Measurements from ENCODE around the gene ITPKB.
"Not testable (repeated sequence)": the region's sequence is repeated elsewhere in the genome, so short reads cannot be mapped to it uniquely, and the experiment has no call there.

ITPKB gene

GRCh38 chr1:226625326-226625725 lies 113.8 kb downstream of the ITPKB start:
- no CpG with 5 or more reads among the region's 6 CpGs for WGBS (ENCODE audit: extremely low coverage, insufficient coverage, low lambda C conversion rate)
- no peak overlapping the region for H2AK5ac ChIP-seq (ENCODE audit: low read length)
- no peak overlapping the region for H2BK120ac ChIP-seq (ENCODE audit: low read depth, low read length)
- no peak overlapping the region for H3K56ac ChIP-seq (ENCODE audit: low read length)
- H4K5ac ChIP-seq (ENCODE audit: low read length), result no peak overlapping the region
- peaks cover 1% of the 10 kb centered on the region for H3K27me3 ChIP-seq (ENCODE audit: insufficient read depth, low read length, poor library complexity)
- no peak overlapping the region for H2BK15ac ChIP-seq (replicated peaks; ENCODE audit: low read depth)
- no peaks in the 10 kb centered on the region for H3K4me1 ChIP-seq (ENCODE audit: control insufficient read depth, low read depth, low read length)
- no peaks in the 10 kb centered on the region for H3K36me3 ChIP-seq (ENCODE audit: control insufficient read depth, insufficient read depth, low read length)
- no peak overlapping the region for H3K4me2 ChIP-seq (ENCODE audit: low read length)
- DNase-seq, result no peak
- H4K8ac ChIP-seq (ENCODE audit: low read depth, low read length), result no peak overlapping the region
- H3K9ac ChIP-seq (ENCODE audit: low read length), result no peak overlapping the region
- H3K18ac ChIP-seq (ENCODE audit: low read length), result no peak overlapping the region
- no peak overlapping the region for H3K4me3 ChIP-seq (ENCODE audit: low read length)
- no peak overlapping the region for H3K23ac ChIP-seq (ENCODE audit: low read length)
- H3K27ac ChIP-seq (ENCODE audit: low read depth, low read length), result no peak overlapping the region
- no peaks in the 10 kb centered on the region for H3K79me2 ChIP-seq (ENCODE audit: control insufficient read depth, insufficient read depth, low read length)
- no peaks in the 10 kb centered on the region for H3K79me1 ChIP-seq (ENCODE audit: low read length)
- no peak overlapping the region for H2BK5ac ChIP-seq (ENCODE audit: low read length)
- H3K4ac ChIP-seq (ENCODE audit: low read depth, low read length), result no peak overlapping the region

- Histone ChIP-seq H3K27me3 (ENCODE audit: insufficient read depth, low read length, poor library complexity) (peaks cover 1% of the 10 kb centered on the region), H3K4ac (ENCODE audit: low read depth, low read length) (no peak overlapping the region), H3K4me2 (ENCODE audit: low read length) (no peak overlapping the region), H4K8ac (ENCODE audit: low read depth, low read length) (no peak overlapping the region), H3K27ac (ENCODE audit: low read depth, low read length) (no peak overlapping the region), H2BK15ac (replicated peaks; ENCODE audit: low read depth) (no peak overlapping the region), H3K23ac (ENCODE audit: low read length) (no peak overlapping the region), H2BK120ac (ENCODE audit: low read depth, low read length) (no peak overlapping the region), H3K4me3 (ENCODE audit: low read length) (no peak overlapping the region), H3K18ac (ENCODE audit: low read length) (no peak overlapping the region), H3K36me3 (ENCODE audit: control insufficient read depth, insufficient read depth, low read length) (no peaks in the 10 kb centered on the region), H4K5ac (ENCODE audit: low read length) (no peak overlapping the region), H3K4me1 (ENCODE audit: control insufficient read depth, low read depth, low read length) (no peaks in the 10 kb centered on the region), H3K79me2 (ENCODE audit: control insufficient read depth, insufficient read depth, low read length) (no peaks in the 10 kb centered on the region), H3K79me1 (ENCODE audit: low read length) (no peaks in the 10 kb centered on the region), H3K9ac (ENCODE audit: low read length) (no peak overlapping the region), H2BK5ac (ENCODE audit: low read length) (no peak overlapping the region), H3K56ac (ENCODE audit: low read length) (no peak overlapping the region), H2AK5ac (ENCODE audit: low read length) (no peak overlapping the region)
- WGBS (ENCODE audit: extremely low coverage, insufficient coverage, low lambda C conversion rate), result no CpG with 5 or more reads among the region's 5 CpGs
- no peak for DNase-seq
These were observed 114.6 kb downstream of the ITPKB start for GRCh38 chr1:226624526-226624925.

GRCh38 chr1:226622012-226622411 lies 117.1 kb downstream of the ITPKB start:
- Histone ChIP-seq H3K27ac (ENCODE audit: low read depth, low read length) (no peak overlapping the region), H2AK5ac (ENCODE audit: low read length) (no peak overlapping the region), H2BK120ac (ENCODE audit: low read depth, low read length) (no peak overlapping the region), H3K56ac (ENCODE audit: low read length) (no peak overlapping the region), H4K5ac (ENCODE audit: low read length) (no peak overlapping the region), H2BK15ac (replicated peaks; ENCODE audit: low read depth) (no peak overlapping the region), H3K79me1 (ENCODE audit: low read length) (no peaks in the 10 kb centered on the region), H3K4me1 (ENCODE audit: control insufficient read depth, low read depth, low read length) (no peaks in the 10 kb centered on the region), H3K4ac (ENCODE audit: low read depth, low read length) (no peak overlapping the region), H3K27me3 (ENCODE audit: insufficient read depth, low read length, poor library complexity) (peaks cover 1% of the 10 kb centered on the region), H3K4me2 (ENCODE audit: low read length) (no peak overlapping the region), H2BK5ac (ENCODE audit: low read length) (no peak overlapping the region), H3K79me2 (ENCODE audit: control insufficient read depth, insufficient read depth, low read length) (no peaks in the 10 kb centered on the region), H3K23ac (ENCODE audit: low read length) (no peak overlapping the region), H3K36me3 (ENCODE audit: control insufficient read depth, insufficient read depth, low read length) (no peaks in the 10 kb centered on the region), H3K9ac (ENCODE audit: low read length) (no peak overlapping the region), H3K18ac (ENCODE audit: low read length) (no peak overlapping the region), H4K8ac (ENCODE audit: low read depth, low read length) (no peak overlapping the region), H3K4me3 (ENCODE audit: low read length) (no peak overlapping the region)
- no peak for DNase-seq

- H2BK120ac ChIP-seq (ENCODE audit: low read depth, low read length), result no peak overlapping the region
- H3K79me1 ChIP-seq (ENCODE audit: low read length), result no peaks in the 10 kb centered on the region
- no peaks in the 10 kb centered on the region for H3K36me3 ChIP-seq (ENCODE audit: control insufficient read depth, insufficient read depth, low read length)
- no peak overlapping the region for H3K9ac ChIP-seq (ENCODE audit: low read length)
- no peak overlapping the region for H2AK5ac ChIP-seq (ENCODE audit: low read length)
- no peak overlapping the region for H3K4me3 ChIP-seq (ENCODE audit: low read length)
- H3K4me1 ChIP-seq (ENCODE audit: control insufficient read depth, low read depth, low read length), result no peaks in the 10 kb centered on the region
- no peak overlapping the region for H3K18ac ChIP-seq (ENCODE audit: low read length)
- no peak overlapping the region for H3K56ac ChIP-seq (ENCODE audit: low read length)
- DNase-seq, result no peak
- no peak overlapping the region for H4K8ac ChIP-seq (ENCODE audit: low read depth, low read length)
- H2BK5ac ChIP-seq (ENCODE audit: low read length), result no peak overlapping the region
- H4K5ac ChIP-seq (ENCODE audit: low read length), result no peak overlapping the region
- no peaks in the 10 kb centered on the region for H3K79me2 ChIP-seq (ENCODE audit: control insufficient read depth, insufficient read depth, low read length)
- H3K27me3 ChIP-seq (ENCODE audit: insufficient read depth, low read length, poor library complexity), result no peaks in the 10 kb centered on the region
- no peak overlapping the region for H3K23ac ChIP-seq (ENCODE audit: low read length)
- H3K4ac ChIP-seq (ENCODE audit: low read depth, low read length), result no peak overlapping the region
- H3K4me2 ChIP-seq (ENCODE audit: low read length), result no peak overlapping the region
- no CpG with 5 or more reads among the region's 7 CpGs for WGBS (ENCODE audit: extremely low coverage, insufficient coverage, low lambda C conversion rate)
- H2BK15ac ChIP-seq (replicated peaks; ENCODE audit: low read depth), result no peak overlapping the region
- H3K27ac ChIP-seq (ENCODE audit: low read depth, low read length), result no peak overlapping the region
These were observed 120.1 kb downstream of the ITPKB start for GRCh38 chr1:226619031-226619430.

GRCh38 chr1:226618380-226618779 lies 120.7 kb downstream of the ITPKB start:
- Histone ChIP-seq H3K4ac (ENCODE audit: low read depth, low read length) (no peak overlapping the region), H3K23ac (ENCODE audit: low read length) (no peak overlapping the region), H3K36me3 (ENCODE audit: control insufficient read depth, insufficient read depth, low read length) (no peaks in the 10 kb centered on the region), H2BK120ac (ENCODE audit: low read depth, low read length) (no peak overlapping the region), H3K79me1 (ENCODE audit: low read length) (no peaks in the 10 kb centered on the region), H3K4me1 (ENCODE audit: control insufficient read depth, low read depth, low read length) (no peaks in the 10 kb centered on the region), H3K4me3 (ENCODE audit: low read length) (no peak overlapping the region), H3K9ac (ENCODE audit: low read length) (no peak overlapping the region), H2AK5ac (ENCODE audit: low read length) (no peak overlapping the region), H3K56ac (ENCODE audit: low read length) (no peak overlapping the region), H2BK5ac (ENCODE audit: low read length) (no peak overlapping the region), H4K8ac (ENCODE audit: low read depth, low read length) (no peak overlapping the region), H3K18ac (ENCODE audit: low read length) (no peak overlapping the region), H4K5ac (ENCODE audit: low read length) (no peak overlapping the region), H3K4me2 (ENCODE audit: low read length) (no peak overlapping the region), H2BK15ac (replicated peaks; ENCODE audit: low read depth) (no peak overlapping the region), H3K79me2 (ENCODE audit: control insufficient read depth, insufficient read depth, low read length) (no peaks in the 10 kb centered on the region), H3K27ac (ENCODE audit: low read depth, low read length) (no peak overlapping the region), H3K27me3 (ENCODE audit: insufficient read depth, low read length, poor library complexity) (no peaks in the 10 kb centered on the region)
- no peak for DNase-seq
- WGBS (ENCODE audit: extremely low coverage, insufficient coverage, low lambda C conversion rate), result no CpG with 5 or more reads among the region's 5 CpGs

- not testable (repeated sequence) for H3K9ac ChIP-seq (ENCODE audit: low read length); H3K4me3 ChIP-seq (ENCODE audit: low read length); H2BK120ac ChIP-seq (ENCODE audit: low read depth, low read length); H4K8ac ChIP-seq (ENCODE audit: low read depth, low read length); H2BK15ac ChIP-seq (replicated peaks; ENCODE audit: low read depth); H2BK5ac ChIP-seq (ENCODE audit: low read length); H3K23ac ChIP-seq (ENCODE audit: low read length); H3K36me3 ChIP-seq (ENCODE audit: control insufficient read depth, insufficient read depth, low read length); H3K79me1 ChIP-seq (ENCODE audit: low read length); H3K4me2 ChIP-seq (ENCODE audit: low read length); H3K18ac ChIP-seq (ENCODE audit: low read length); H3K4me1 ChIP-seq (ENCODE audit: control insufficient read depth, low read depth, low read length); DNase-seq; H3K56ac ChIP-seq (ENCODE audit: low read length); H2AK5ac ChIP-seq (ENCODE audit: low read length); H3K27ac ChIP-seq (ENCODE audit: low read depth, low read length); H3K79me2 ChIP-seq (ENCODE audit: control insufficient read depth, insufficient read depth, low read length); H3K27me3 ChIP-seq (ENCODE audit: insufficient read depth, low read length, poor library complexity); H4K5ac ChIP-seq (ENCODE audit: low read length); H3K4ac ChIP-seq (ENCODE audit: low read depth, low read length)
- WGBS (ENCODE audit: extremely low coverage, insufficient coverage, low lambda C conversion rate), result no CpG with 5 or more reads among the region's 1 CpG
These were observed 121.4 kb downstream of the ITPKB start for GRCh38 chr1:226617719-226618118.

Data from mesendoderm (in vitro differentiated cells).